Esophagus squamous epithelium (tissue), 5 donors: ENCODE results near the gene SYCP2. TPM values are rescaled to one million over a fixed set of nuclear protein-coding genes. Genes with fewer than 3 reads are reported as not detected.
"Not testable (repeated sequence)": the region's sequence is repeated elsewhere in the genome, so short reads cannot be mapped to it uniquely, and the experiment has no call there.

Experiments
- DNase-seq: peaks from one replicate; lab custom pipeline; 2025; lab: John Stamatoyannopoulos, UW
- H3K27ac ChIP-seq, 4 donors: fragments of 200-600 bp; sonication (generic); one replicate each; pipeline ENCODE4 v1.5.1; 2016 to 2019; ENCODE audit warnings: mild to moderate bottlenecking in 1 of 4
- H3K27me3 ChIP-seq, 4 donors: fragments of 200-600 bp; sonication (generic); 1 replicate in 3 of 4; 2 replicates in 1 of 4; pipeline versions ENCODE4 v1.5.1 to v1.6.0; 2017 to 2021; ENCODE audit warnings: antibody characterized with exemption in 1 of 4
- H3K36me3 ChIP-seq, 3 donors: fragments of 200-600 bp; sonication (generic); one replicate each; pipeline ENCODE4 v1.5.1; 2016 to 2019
- H3K4me1 ChIP-seq, 3 donors: fragments of 200-600 bp; sonication (generic); one replicate each; pipeline ENCODE4 v1.5.1; 2017 to 2019
- H3K4me3 ChIP-seq, 4 donors: fragments of 200-600 bp; sonication (generic); 1 replicate in 3 of 4; 2 replicates in 1 of 4; pipeline ENCODE4 v1.5.1; 2016 to 2019; ENCODE audit warnings: mild to moderate bottlenecking in 2 of 4, moderate library complexity in 1 of 4
- H3K9me3 ChIP-seq, 3 donors: fragments of 200-600 bp; sonication (generic); one replicate each; pipeline ENCODE4 v1.5.1; 2016 to 2019
- CTCF ChIP-seq, 6 experiments: fragments of 450-650 bp in 4 of 6; fragments of 200-600 bp in 2 of 6; sonication (generic) in 2 of 6; IDR thresholded peaks; one replicate each; pipeline ENCODE4 v1.5.1; 2016 to 2019; ENCODE audit warnings: antibody characterized with exemption in 6 of 6, mild to moderate bottlenecking in 4 of 6, moderate library complexity in 4 of 6
- POLR2A ChIP-seq, 4 donors: fragments of 450-650 bp; IDR thresholded peaks; one replicate each; pipeline ENCODE4 v1.6.1; 2017; ENCODE audit warnings: antibody characterized with exemption in 4 of 4, mild to moderate bottlenecking in 4 of 4, moderate library complexity in 3 of 4
- WGBS, 2 donors: methylation state at CpG; one replicate each; pipeline ENCODE4 v1.1.5; 2018; 5-methylcytosine and 5-hydroxymethylcytosine counted together
- intact Hi-C: fragments of 100-400 bp; cut with DNase I; formaldehyde crosslinking; loops from one replicate; pipeline ENCODE4 v1.15.0; 2022
- total RNA-seq, 4 donors: library from RNA; depleted of rRNA; stranded (reverse); fragments of >200 nt; gene quantifications; one replicate each; pipeline ENCODE4 v1.1.0, GENCODE V29; 2016
- donor health status: DM: yes; HTN: yes; CAD: no.

Gene SYCP2
- total RNA-seq, 4 donors from 2014 or later, result 0.92 to 4.5 (median 1.8) TPM

- Histone ChIP-seq H3K27ac (no peak within 1 kb of the TSS), H3K27me3 (no peaks in the 10 kb centered on the region), H3K4me3 (no peak within 1 kb of the TSS), H3K9me3 (no peaks in the 10 kb centered on the region), H3K36me3 (peaks cover 0 to 13% (median 0%) of the 10 kb centered on the region in 3 donors), H3K4me1 (peaks cover 0 to 31% (median 3%) of the 10 kb centered on the region in 3 donors)
- intact Hi-C loops, result no loop called here
- no peak for DNase-seq
- 79 to 89% methylated on average over 5 of the region's 5 CpGs for WGBS, 2 donors
- TF ChIP-seq POLR2A (IDR thresholded peaks at IDR 0.05) (no peak), CTCF (IDR thresholded peaks at IDR 0.05) (no peak)
These were observed 24.7 kb upstream of the SYCP2 start, which contains the start of gene CDH26 for GRCh38 chr20:59958123-59958522. Gene CDH26 (plus strand): TSS chr20:59958423. CDS start chr20:59958727, 304 bp downstream.

GRCh38 chr20:59957568-59957967 lies 24.1 kb upstream of the SYCP2 start:
- peaks cover 0 to 13% (median 0%) of the 10 kb centered on the region in 3 donors for H3K36me3 ChIP-seq
- H3K27me3 ChIP-seq, DNase-seq, H3K27ac ChIP-seq, H3K4me3 ChIP-seq, intact Hi-C loops, H3K9me3 ChIP-seq: not testable (repeated sequence)
- peaks cover 0 to 28% (median 3%) of the 10 kb centered on the region in 3 donors for H3K4me1 ChIP-seq

- no peak overlapping the region for H3K27ac ChIP-seq
- peaks cover 0 to 25% (median 0%) of the 10 kb centered on the region in 3 donors for H3K36me3 ChIP-seq
- TF ChIP-seq CTCF (IDR thresholded peaks at IDR 0.05) (peak in 2 of 6 experiments; percentile 21 to 44), POLR2A (IDR thresholded peaks at IDR 0.05) (no peak)
- no peak overlapping the region for H3K4me3 ChIP-seq
- intact Hi-C loops, result no loop called here
- DNase-seq, result no peak
- H3K9me3 ChIP-seq, result no peaks in the 10 kb centered on the region
- no peaks in the 10 kb centered on the region for H3K27me3 ChIP-seq
- WGBS, 2 donors, result 79 to 81% methylated on average over 5 to 8 of the region's 8 CpGs
- peaks cover 0 to 5% (median 0%) of the 10 kb centered on the region in 3 donors for H3K4me1 ChIP-seq
These were observed 21.8 kb upstream of the SYCP2 start for GRCh38 chr20:59955131-59955796.

GRCh38 chr20:59954718-59955117 lies 21.3 kb upstream of the SYCP2 start:
- H3K4me3 ChIP-seq, result no peak overlapping the region
- no peak overlapping the region for H3K27ac ChIP-seq
- TF ChIP-seq POLR2A (IDR thresholded peaks at IDR 0.05), result no peak
- TF ChIP-seq CTCF (IDR thresholded peaks at IDR 0.05), result no peak
- no peak for DNase-seq
- H3K27me3 ChIP-seq, result no peaks in the 10 kb centered on the region
- no peaks in the 10 kb centered on the region for H3K4me1 ChIP-seq
- H3K36me3 ChIP-seq, result peaks cover 0 to 29% (median 0%) of the 10 kb centered on the region in 3 donors
- no peaks in the 10 kb centered on the region for H3K9me3 ChIP-seq
- WGBS, 2 donors, result 78 to 100% methylated on average over 3 of the region's 4 CpGs
- intact Hi-C loops, result loop anchor here (5.0 kb wide), 1 partner anchor 98 kb away; no protein-coding TSS in a partner anchor

GRCh38 chr20:59949911-59950310 lies 16.5 kb upstream of the SYCP2 start:
- no peaks in the 10 kb centered on the region for H3K9me3 ChIP-seq
- no peak overlapping the region for H3K4me3 ChIP-seq
- H3K27ac ChIP-seq, result no peak overlapping the region
- DNase-seq, result no peak
- peaks cover 0 to 37% (median 0%) of the 10 kb centered on the region in 3 donors for H3K4me1 ChIP-seq
- TF ChIP-seq CTCF (IDR thresholded peaks at IDR 0.05) (no peak), POLR2A (IDR thresholded peaks at IDR 0.05) (no peak)
- WGBS, 2 donors, result 88 to 91% methylated on average over 6 of the region's 6 CpGs
- intact Hi-C loops, result loop anchor here (5.0 kb wide), 1 partner anchor 102 kb away; no protein-coding TSS in a partner anchor
- H3K27me3 ChIP-seq, result no peaks in the 10 kb centered on the region
- peaks cover 0 to 21% (median 0%) of the 10 kb centered on the region in 3 donors for H3K36me3 ChIP-seq
